Activated CD8-positive, alpha-beta memory T cell treated with anti-CD3 and anti-CD28 coated beads for 36 hours (primary cell): ENCODE results near the gene CISH. TPM values are rescaled to one million over a fixed set of nuclear protein-coding genes. Genes with fewer than 3 reads are reported as not detected.

Experiments
- CTCF ChIA-PET: fragments of 350-600 bp; sonication (Branson Sonifier 250); formaldehyde crosslinking; loops from one replicate; lab custom pipeline; 2021; ENCODE audit warnings: antibody characterized with exemption; lab: Charles Lee
- POLR2A ChIA-PET: fragments of 350-600 bp; sonication (Branson Sonifier 250); formaldehyde crosslinking; loops from one replicate; lab custom pipeline; 2021; ENCODE audit warnings: antibody characterized with exemption; lab: Charles Lee
- total RNA-seq, 2 experiments: library from RNA; stranded (reverse); gene quantifications; one replicate each; pipeline ENCODE4 v1.2.3, GENCODE V29; 2021

The CISH gene
- total RNA-seq, 2 experiments from 2014 or later: 219 to 220 TPM

- ChIA-PET POLR2A (interaction anchor here (0.5 to 1.4 kb wide), 3 partner anchors 9 to 52 kb away, joined by 3 to 5 read pairs (median 3); no protein-coding TSS in a partner anchor), CTCF (interaction anchor here (0.7 to 2.8 kb wide), 10 partner anchors 8 to 763 kb away, joined by 3 to 10 read pairs (median 5); partner anchors contain the start of genes CISH and HEMK1)
These were observed 12.4 kb upstream of the CISH start for GRCh38 chr3:50623840-50624474.

- ChIA-PET POLR2A (interaction anchor here (1.4 kb wide), 1 partner anchor 10 kb away, joined by 5 read pairs; no protein-coding TSS in a partner anchor), CTCF (interaction anchor here (1.3 to 1.9 kb wide), 3 partner anchors 9 to 31 kb away, joined by 5 to 10 read pairs (median 6); no protein-coding TSS in a partner anchor)
These were observed 11.3 kb upstream of the CISH start for GRCh38 chr3:50622881-50623280.

- ChIA-PET POLR2A (interaction anchor here (0.8 kb wide), 1 partner anchor 51 kb away, joined by 4 read pairs; the partner anchor contains the start of gene HEMK1), CTCF (interaction anchor here (3.1 kb wide), 1 partner anchor 32 kb away, joined by 12 read pairs; no protein-coding TSS in a partner anchor)
These were observed 9.2 kb upstream of the CISH start for GRCh38 chr3:50620820-50621219.

DNA sequence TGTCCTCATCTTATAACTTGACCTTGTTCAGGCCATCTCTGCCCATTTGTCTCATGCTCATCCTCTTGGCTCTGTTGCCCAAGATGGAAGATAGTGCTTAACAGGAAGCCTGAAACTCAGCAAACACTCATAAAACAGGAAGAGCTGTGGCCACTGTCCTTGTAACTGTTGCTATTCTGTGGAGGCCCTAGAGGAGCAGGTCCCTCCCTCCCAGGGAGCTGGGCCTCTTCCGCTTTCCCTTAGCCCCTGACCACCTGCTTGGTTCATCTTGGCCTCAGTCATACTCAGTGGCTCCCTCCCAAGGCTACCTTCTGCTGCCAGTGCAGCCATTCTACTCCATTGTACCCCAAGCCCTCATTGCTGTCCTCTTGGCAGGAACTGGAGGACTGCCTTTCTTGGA lies 8.8 kb upstream of the CISH start:
- CTCF ChIA-PET: interaction anchor here (0.9 to 24.2 kb wide), 4 partner anchors 32 to 768 kb away, joined by 4 to 600 read pairs (median 9); partner anchors contain the start of genes C3orf18 and HEMK1
- POLR2A ChIA-PET: interaction anchor here (0.8 to 1.9 kb wide), 3 partner anchors 10 to 765 kb away, joined by 4 to 6 read pairs (median 4); partner anchors contain the start of genes HEMK1 and MANF

GRCh38 chr3:50617911-50618481 lies 6.4 kb upstream of the CISH start:
- POLR2A ChIA-PET: interaction anchor here (0.8 to 19.3 kb wide), 5 partner anchors 10 to 46 kb away, joined by 3 to 594 read pairs (median 11); partner anchors contain the start of genes C3orf18 and HEMK1
- CTCF ChIA-PET: interaction anchor here (0.9 to 24.2 kb wide), 6 partner anchors 10 to 44 kb away, joined by 3 to 600 read pairs (median 14); partner anchors contain the start of genes C3orf18 and HEMK1

- CTCF ChIA-PET: interaction anchor here (0.8 to 24.2 kb wide), 19 partner anchors 11 to 252 kb away, joined by 3 to 600 read pairs (median 8); partner anchors contain the start of genes C3orf18, DOCK3 and HEMK1
- POLR2A ChIA-PET: interaction anchor here (0.8 to 19.3 kb wide), 6 partner anchors 9 to 45 kb away, joined by 3 to 594 read pairs (median 7); partner anchors contain the start of genes C3orf18 and HEMK1
These were observed 5.7 kb upstream of the CISH start, which contains the start of gene MAPKAPK3 for GRCh38 chr3:50617096-50617791. TSS of gene MAPKAPK3 (plus strand) at chr3:50617151. CDS start at chr3:50617566, 415 bp downstream.

GRCh38 chr3:50616770-50617095 lies 5.2 kb upstream of the CISH start:
- ChIA-PET POLR2A (interaction anchor here (0.6 to 19.3 kb wide), 7 partner anchors 9 to 61 kb away, joined by 3 to 594 read pairs (median 4); partner anchors contain the start of genes C3orf18 and HEMK1), CTCF (interaction anchor here (0.8 to 24.2 kb wide), 20 partner anchors 11 to 428 kb away, joined by 3 to 600 read pairs (median 8); partner anchors contain the start of genes C3orf18, DOCK3 and HEMK1)

- POLR2A ChIA-PET: interaction anchor here (0.6 to 19.3 kb wide), 11 partner anchors 8 to 773 kb away, joined by 3 to 594 read pairs (median 4); partner anchors contain the start of genes C3orf18 and HEMK1
- CTCF ChIA-PET: interaction anchor here (0.7 to 24.2 kb wide), 27 partner anchors 9 to 773 kb away, joined by 3 to 600 read pairs (median 5); partner anchors contain the start of genes C3orf18, DOCK3, HEMK1 and MANF
These were observed 4.6 kb upstream of the CISH start for GRCh38 chr3:50616003-50616769.

DNA sequence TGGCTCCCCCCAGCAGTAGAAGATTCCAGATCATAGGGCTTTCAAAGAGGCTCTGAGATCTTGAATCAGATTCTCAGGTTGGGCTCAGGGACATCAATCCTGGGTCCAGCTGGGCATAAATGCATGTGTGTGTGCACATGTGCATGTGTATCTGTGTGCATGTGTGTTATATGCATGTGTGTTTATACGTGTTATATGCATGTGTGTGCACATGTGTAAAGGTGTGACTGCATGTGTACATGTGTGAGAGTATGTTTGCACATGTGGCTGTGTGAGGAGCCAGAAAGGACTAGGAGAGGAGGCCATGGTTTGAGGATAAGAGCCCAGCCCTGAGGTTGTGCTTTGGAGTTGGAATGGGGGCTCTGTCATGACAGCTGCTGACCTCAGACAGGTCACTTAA lies 3.6 kb upstream of the CISH start:
- CTCF ChIA-PET: interaction anchor here (1.0 to 24.2 kb wide), 20 partner anchors 10 to 769 kb away, joined by 3 to 600 read pairs (median 10); partner anchors contain the start of genes C3orf18, DOCK3, HEMK1 and MANF
- POLR2A ChIA-PET: interaction anchor here (0.7 to 19.3 kb wide), 4 partner anchors 14 to 774 kb away, joined by 3 to 594 read pairs (median 4); partner anchors contain the start of genes C3orf18 and HEMK1

DNA sequence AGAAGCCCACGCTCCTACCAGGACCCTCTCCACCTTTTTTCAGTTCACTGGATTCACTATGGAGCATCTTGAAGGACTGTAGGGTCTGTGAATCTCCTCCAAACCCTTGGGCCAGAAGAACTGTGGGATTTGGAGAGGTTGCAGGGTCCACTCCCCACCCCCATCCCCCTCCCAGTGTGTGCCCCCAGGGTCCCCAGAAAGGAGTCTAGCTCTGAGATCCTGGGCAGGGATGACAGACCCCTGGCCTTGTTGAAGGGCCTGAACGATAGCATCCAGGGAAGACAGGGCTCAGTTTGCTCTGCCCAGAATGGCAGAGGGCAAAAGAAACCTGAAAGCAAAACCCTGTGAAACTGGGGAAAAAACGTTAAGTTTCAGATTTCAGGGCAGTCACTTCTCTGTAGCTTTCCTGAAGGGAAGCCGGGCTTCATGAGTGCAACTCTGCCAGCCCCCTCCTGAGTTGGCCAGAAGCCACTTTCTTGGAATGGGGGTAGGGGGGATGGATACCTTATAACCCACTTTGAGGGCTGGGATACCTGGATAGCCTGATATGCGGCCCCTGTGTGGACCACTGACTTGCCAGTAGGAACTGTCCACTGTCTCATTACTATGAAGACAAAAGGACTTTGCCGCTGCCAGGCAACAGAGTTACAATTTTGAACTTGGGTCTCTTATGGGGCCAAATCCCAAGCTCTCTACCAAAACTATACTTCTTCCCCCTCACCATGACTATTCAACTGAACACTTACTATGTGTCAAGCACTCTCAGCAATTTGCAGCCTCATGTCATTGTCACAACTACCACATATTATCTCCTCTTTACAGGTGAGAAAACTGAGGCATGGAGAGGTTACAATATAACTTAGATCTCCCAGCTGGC lies 1.6 kb upstream of the CISH start:
- ChIA-PET POLR2A (interaction anchor here (0.6 to 19.3 kb wide), 5 partner anchors 8 to 487 kb away, joined by 3 to 594 read pairs (median 146); partner anchors contain the start of genes C3orf18 and HEMK1), CTCF (interaction anchor here (0.6 to 24.2 kb wide), 13 partner anchors 8 to 67 kb away, joined by 3 to 600 read pairs (median 3); partner anchors contain the start of genes C3orf18 and HEMK1)

DNA sequence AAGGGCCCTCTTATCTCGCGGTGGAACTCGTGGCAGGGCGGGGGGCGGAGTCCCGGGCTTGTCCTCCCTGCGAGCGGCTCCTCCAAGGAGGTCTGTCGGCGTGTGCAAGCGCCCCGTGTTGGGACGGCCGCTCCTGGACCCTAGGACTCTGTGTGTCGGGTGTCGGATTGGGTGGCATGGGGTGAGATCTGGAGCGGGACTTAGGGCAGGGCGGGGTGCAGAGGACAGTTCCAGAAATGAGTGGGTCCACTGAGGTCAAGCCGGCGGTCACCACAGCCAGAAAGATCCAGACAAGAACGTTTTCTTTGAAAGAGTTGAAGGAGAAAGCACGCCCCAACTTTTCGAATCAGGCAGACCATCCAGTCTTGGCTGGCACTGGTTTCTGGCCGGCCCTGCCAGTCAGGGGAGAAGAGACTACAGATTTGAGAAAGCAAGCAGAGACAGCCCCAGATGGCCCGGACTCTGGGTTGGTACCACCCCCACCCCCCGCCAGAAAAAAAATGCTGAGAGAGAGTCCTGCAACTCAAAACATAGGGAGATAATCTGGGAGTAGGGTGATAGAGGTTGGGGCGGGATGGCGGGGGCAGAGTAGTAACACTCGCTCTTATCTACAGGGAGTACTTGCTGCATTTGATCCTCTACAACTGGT lies 784 bp upstream of the CISH start:
- CTCF ChIA-PET: interaction anchor here (0.9 to 24.2 kb wide), 8 partner anchors 11 to 50 kb away, joined by 3 to 600 read pairs (median 8); partner anchors contain the start of genes C3orf18 and HEMK1
- POLR2A ChIA-PET: interaction anchor here (0.6 to 19.3 kb wide), 5 partner anchors 11 to 275 kb away, joined by 3 to 594 read pairs (median 146); partner anchors contain the start of genes C3orf18 and HEMK1

- CTCF ChIA-PET: interaction anchor here (0.6 to 24.2 kb wide), 5 partner anchors 10 to 1320 kb away, joined by 3 to 600 read pairs (median 65); partner anchors contain the start of genes C3orf18 and HEMK1
These were observed 546 bp downstream of the CISH start for GRCh38 chr3:50610992-50611463.

GRCh38 chr3:50610181-50610971 lies 1.2 kb downstream of the CISH start:
- POLR2A ChIA-PET: interaction anchor here (0.6 to 19.3 kb wide), 9 partner anchors 9 to 1671 kb away, joined by 3 to 594 read pairs (median 9); partner anchors contain the start of genes C3orf18, HEMK1 and RASSF1
- CTCF ChIA-PET: interaction anchor here (0.5 to 24.2 kb wide), 5 partner anchors 10 to 1319 kb away, joined by 3 to 600 read pairs (median 65); partner anchors contain the start of genes C3orf18 and HEMK1

More at GRCh38 chr3:50610992-50611463, 546 bp downstream of the CISH start:
- POLR2A ChIA-PET: interaction anchor here (0.6 to 19.3 kb wide), 6 partner anchors 10 to 1670 kb away, joined by 3 to 594 read pairs (median 78); partner anchors contain the start of genes C3orf18, HEMK1 and RASSF1

- ChIA-PET CTCF (interaction anchor here (0.6 to 24.2 kb wide), 4 partner anchors 9 to 270 kb away, joined by 3 to 600 read pairs (median 127); partner anchors contain the start of genes C3orf18 and HEMK1), POLR2A (interaction anchor here (0.6 to 19.3 kb wide), 8 partner anchors 9 to 1439 kb away, joined by 3 to 594 read pairs (median 10); partner anchors contain the start of genes C3orf18, HEMK1 and RASSF1)
These were observed 1.9 kb downstream of the CISH start for GRCh38 chr3:50609763-50610085.
